Stimulated activated CD4-positive, alpha-beta T cell treated with anti-CD3 and anti-CD28 coated beads, Interleukin-1b, Interleukin-23, amount 100 ng/mL, for 1 hour (primary cell): ENCODE measurements around the gene PCMTD2.
"Not testable (repeated sequence)": the region's sequence is repeated elsewhere in the genome, so short reads cannot be mapped to it uniquely, and the experiment has no call there.

ENCODE experiments used
- DNase-seq, 2 donors: peaks; one replicate each; pipeline ENCODE4 v3.0.0-alpha.2; 2020; ENCODE audit warnings: low read depth in 2 of 2

PCMTD2 gene

GRCh38 chr20:64286447-64287263, 31.1 kb downstream of the PCMTD2 start:
- not testable (repeated sequence) for DNase-seq

GRCh38 chr20:64287264-64287590, 31.7 kb downstream of the PCMTD2 start:
- DNase-seq = not testable (repeated sequence)

- DNase-seq = not testable (repeated sequence)
Measured at GRCh38 chr20:64292167-64292566, 36.6 kb downstream of the PCMTD2 start.

GRCh38 chr20:64303086-64303485, 47.5 kb downstream of the PCMTD2 start:
- not testable (repeated sequence) for DNase-seq

GRCh38 chr20:64313761-64314160, 58.2 kb downstream of the PCMTD2 start:
- not testable (repeated sequence) for DNase-seq

GRCh38 chr20:64315381-64315780, 59.8 kb downstream of the PCMTD2 start:
- DNase-seq = not testable (repeated sequence)

GRCh38 chr20:64315884-64316283, 60.3 kb downstream of the PCMTD2 start:
- DNase-seq = not testable (repeated sequence)

- peak in 1 of 2 donors; percentile 16 for DNase-seq
Measured at GRCh38 chr20:64316415-64317083, 61.0 kb downstream of the PCMTD2 start.

GRCh38 chr20:64317331-64317730, 61.8 kb downstream of the PCMTD2 start:
- not testable (repeated sequence) for DNase-seq

- not testable (repeated sequence) for DNase-seq
Measured at GRCh38 chr20:64318056-64318455, 62.5 kb downstream of the PCMTD2 start.

- DNase-seq = not testable (repeated sequence)
Measured at GRCh38 chr20:64322031-64322789, 66.7 kb downstream of the PCMTD2 start.
